ENCODE data around the gene PAPSS1. TPM values are rescaled to one million over a fixed set of nuclear protein-coding genes. Genes with fewer than 3 reads are reported as not detected.

PAPSS1 gene
- total and polyA plus RNA-seq, 10 of the 15 experiments (the other 5 are each of a cell fraction or from before 2014, with no cell fraction given) = 22.6 to 73.0 (median 30.6) TPM

DNA sequence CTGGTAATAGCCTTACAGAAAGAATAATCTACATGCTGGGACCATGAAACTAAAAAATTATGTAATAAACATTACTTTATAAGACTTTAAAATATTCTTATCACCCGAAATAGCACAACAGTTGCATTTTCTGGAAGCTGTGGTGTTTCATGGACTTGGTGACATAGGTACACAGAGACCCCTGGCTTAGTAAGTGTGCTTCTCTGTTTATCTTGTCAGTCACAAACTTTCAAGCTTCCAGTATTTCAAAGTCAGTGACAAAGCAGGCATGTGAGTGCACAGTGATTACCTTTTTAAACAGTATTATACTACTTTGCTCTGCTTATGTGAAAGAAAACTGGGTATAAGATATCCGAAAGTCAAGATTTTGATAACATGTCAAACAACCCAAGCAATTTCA lies 84.3 kb downstream of the PAPSS1 start (continued):
- no peak for TF ChIP-seq ZZZ3 (IDR thresholded peaks at IDR 0.05; ENCODE audit: control insufficient read depth, insufficient read length, low read depth)
- TF ChIP-seq RELA (IDR thresholded peaks at IDR 0.05; ENCODE audit: borderline replicate concordance, partially characterized antibody) = no peak

GRCh38 chr4:107631560-107631959 lies 88.5 kb downstream of the PAPSS1 start:
- Histone ChIP-seq H3K36me3 (ENCODE audit: control insufficient read depth in 2 of 2, insufficient read depth in 2 of 2, low read length in 1 of 2) (no peaks in the 10 kb centered on the region), H3K4me2 (ENCODE audit: control insufficient read depth, insufficient read depth) (no peak overlapping the region), H3K9me3 (replicated peaks; ENCODE audit: control insufficient read depth, insufficient read depth, low read length) (no peaks in the 10 kb centered on the region), H4K20me1 (ENCODE audit: control insufficient read depth, insufficient read depth) (no peaks in the 10 kb centered on the region), H3K4me3 (no peak overlapping the region), H3K79me2 (ENCODE audit: control insufficient read depth, insufficient read depth, low read length) (no peaks in the 10 kb centered on the region), H3K4me1 (ENCODE audit: control insufficient read depth, insufficient read depth, low read length) (no peaks in the 10 kb centered on the region), H3K27ac (ENCODE audit: control insufficient read depth, insufficient read depth) (no peak overlapping the region), H3K27me3 (replicated peaks in 1 of 2; ENCODE audit: control insufficient read depth in 2 of 2, insufficient read depth in 2 of 2, low read length in 1 of 2) (no peaks in the 10 kb centered on the region), H3K9ac (ENCODE audit: control insufficient read depth, insufficient read depth, low read length) (no peak overlapping the region), H2AFZ (ENCODE audit: control insufficient read depth, low read depth, low read length) (no peak overlapping the region)
- in situ Hi-C loops (cut with MboI) (no loop called here), intact Hi-C loops (cut with micrococcal nuclease; ENCODE audit: unreplicated experiment) (no loop called here)
- FAIRE-seq = no peak
- WGBS (ENCODE audit: insufficient coverage, insufficient replicate concordance, low lambda C conversion rate, missing lambda C conversion rate) = 99% methylated on average over 6 of the region's 6 CpGs
- TF ChIP-seq BHLHE40 (IDR thresholded peaks at IDR 0.05; ENCODE audit: borderline replicate concordance in 1 of 2, low read depth in 2 of 2, low read length in 1 of 2) = no peak
- TF ChIP-seq YY1 (IDR thresholded peaks at IDR 0.05; ENCODE audit: low read depth, low read length) = no peak
- TF ChIP-seq, protein P1, sequence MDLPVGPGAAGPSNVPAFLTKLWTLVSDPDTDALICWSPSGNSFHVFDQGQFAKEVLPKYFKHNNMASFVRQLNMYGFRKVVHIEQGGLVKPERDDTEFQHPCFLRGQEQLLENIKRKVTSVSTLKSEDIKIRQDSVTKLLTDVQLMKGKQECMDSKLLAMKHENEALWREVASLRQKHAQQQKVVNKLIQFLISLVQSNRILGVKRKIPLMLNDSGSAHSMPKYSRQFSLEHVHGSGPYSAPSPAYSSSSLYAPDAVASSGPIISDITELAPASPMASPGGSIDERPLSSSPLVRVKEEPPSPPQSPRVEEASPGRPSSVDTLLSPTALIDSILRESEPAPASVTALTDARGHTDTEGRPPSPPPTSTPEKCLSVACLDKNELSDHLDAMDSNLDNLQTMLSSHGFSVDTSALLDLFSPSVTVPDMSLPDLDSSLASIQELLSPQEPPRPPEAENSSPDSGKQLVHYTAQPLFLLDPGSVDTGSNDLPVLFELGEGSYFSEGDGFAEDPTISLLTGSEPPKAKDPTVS (IDR thresholded peaks at IDR 0.05; ENCODE audit: low read depth, low read length) = no peak
- TF ChIP-seq CHD1 (IDR thresholded peaks at IDR 0.05; ENCODE audit: low read depth, low read length) = no peak
- TF ChIP-seq IRF5 (IDR thresholded peaks at IDR 0.05; ENCODE audit: borderline replicate concordance) = no peak
- no peak for TF ChIP-seq ZNF622 (IDR thresholded peaks at IDR 0.05)
- ChIA-PET SMC1A (ENCODE audit: uncharacterized antibody, unreplicated experiment) (interaction anchor here (1.2 to 2.0 kb wide), 3 partner anchors 15 to 60 kb away, joined by 3 to 5 read pairs (median 3); no protein-coding TSS in a partner anchor), RAD21 (ENCODE audit: unreplicated experiment) (no interaction called here), CTCF (no interaction called here), POLR2A (interaction anchor here (0.6 kb wide), 1 partner anchor 17 kb away, joined by 4 read pairs; no protein-coding TSS in a partner anchor)
- BruUV-seq (replicated peaks) = no TSS peak
- DNase-seq (ENCODE audit: low read depth, low spot score) = no peak
- ATAC-seq = no peak
